ENCODE measurements around the gene PRKAR1A. TPM values are rescaled to one million over a fixed set of nuclear protein-coding genes. Genes with fewer than 3 reads are reported as not detected.

PRKAR1A gene
- total RNA-seq, 1 donor from 2014 or later = 233 TPM

GRCh38 chr17:68567035-68567434 lies 54.8 kb downstream of the PRKAR1A start:
- no peak for TF ChIP-seq CTCF (IDR thresholded peaks at IDR 0.05; ENCODE audit: insufficient read depth, low read length, poor library complexity, severe bottlenecking)

GRCh38 chr17:68567581-68567980 lies 55.4 kb downstream of the PRKAR1A start:
- no peaks in the 10 kb centered on the region for H3K36me3 ChIP-seq (ENCODE audit: control insufficient read depth, insufficient read depth, low read length)
- H3K4me3 ChIP-seq (ENCODE audit: low read depth, low read length) = no peak overlapping the region
- no peak for TF ChIP-seq CTCF (IDR thresholded peaks at IDR 0.05; ENCODE audit: insufficient read depth, low read length, poor library complexity, severe bottlenecking)
- no peak for DNase-seq (ENCODE audit: low read depth)
- peaks cover 2% of the 10 kb centered on the region for H3K27me3 ChIP-seq (ENCODE audit: control insufficient read depth, insufficient read depth, low read length)

More at GRCh38 chr17:68567035-68567434, 54.8 kb downstream of the PRKAR1A start:
- no peak for DNase-seq (ENCODE audit: low read depth)
- H3K4me3 ChIP-seq (ENCODE audit: low read depth, low read length) = no peak overlapping the region
- peaks cover 2% of the 10 kb centered on the region for H3K27me3 ChIP-seq (ENCODE audit: control insufficient read depth, insufficient read depth, low read length)
- no peaks in the 10 kb centered on the region for H3K36me3 ChIP-seq (ENCODE audit: control insufficient read depth, insufficient read depth, low read length)

DNA sequence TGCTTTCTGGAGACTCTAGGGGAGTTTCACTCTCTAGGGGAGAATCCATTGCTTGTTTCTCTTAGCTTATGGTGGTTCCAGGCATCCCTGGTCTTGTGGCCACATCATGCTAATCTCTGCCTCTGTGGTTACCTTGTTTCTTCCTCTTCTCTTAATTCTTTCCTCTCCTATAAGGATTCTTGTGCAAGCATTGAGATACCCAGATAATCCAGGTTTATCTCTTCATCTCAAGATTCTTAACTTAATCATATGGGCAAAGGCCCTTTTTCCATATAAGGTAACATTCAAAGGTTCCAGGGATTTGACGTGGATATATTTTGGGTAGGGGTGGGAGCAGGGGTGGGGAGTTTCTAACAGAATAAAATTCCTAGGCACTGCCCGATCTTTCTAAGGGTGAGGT lies 56.4 kb downstream of the PRKAR1A start:
- Histone ChIP-seq H3K4me3 (ENCODE audit: low read depth, low read length) (no peak overlapping the region), H3K27me3 (ENCODE audit: control insufficient read depth, insufficient read depth, low read length) (peaks cover 2% of the 10 kb centered on the region), H3K36me3 (ENCODE audit: control insufficient read depth, insufficient read depth, low read length) (no peaks in the 10 kb centered on the region)
- no peak for DNase-seq (ENCODE audit: low read depth)
- no peak for TF ChIP-seq CTCF (IDR thresholded peaks at IDR 0.05; ENCODE audit: insufficient read depth, low read length, poor library complexity, severe bottlenecking)

- H3K4me3 ChIP-seq (ENCODE audit: low read depth, low read length) = no peak overlapping the region
- no peak for TF ChIP-seq CTCF (IDR thresholded peaks at IDR 0.05; ENCODE audit: insufficient read depth, low read length, poor library complexity, severe bottlenecking)
- peaks cover 2% of the 10 kb centered on the region for H3K27me3 ChIP-seq (ENCODE audit: control insufficient read depth, insufficient read depth, low read length)
- no peak for DNase-seq (ENCODE audit: low read depth)
- H3K36me3 ChIP-seq (ENCODE audit: control insufficient read depth, insufficient read depth, low read length) = no peaks in the 10 kb centered on the region
These were observed 57.1 kb downstream of the PRKAR1A start for GRCh38 chr17:68569346-68569745.

- DNase-seq (ENCODE audit: low read depth) = no peak
- H3K36me3 ChIP-seq (ENCODE audit: control insufficient read depth, insufficient read depth, low read length) = no peaks in the 10 kb centered on the region
- H3K4me3 ChIP-seq (ENCODE audit: low read depth, low read length) = no peak overlapping the region
- TF ChIP-seq CTCF (IDR thresholded peaks at IDR 0.05; ENCODE audit: insufficient read depth, low read length, poor library complexity, severe bottlenecking) = no peak
- peaks cover 2% of the 10 kb centered on the region for H3K27me3 ChIP-seq (ENCODE audit: control insufficient read depth, insufficient read depth, low read length)
These were observed 58.3 kb downstream of the PRKAR1A start for GRCh38 chr17:68570526-68570925.

DNA sequence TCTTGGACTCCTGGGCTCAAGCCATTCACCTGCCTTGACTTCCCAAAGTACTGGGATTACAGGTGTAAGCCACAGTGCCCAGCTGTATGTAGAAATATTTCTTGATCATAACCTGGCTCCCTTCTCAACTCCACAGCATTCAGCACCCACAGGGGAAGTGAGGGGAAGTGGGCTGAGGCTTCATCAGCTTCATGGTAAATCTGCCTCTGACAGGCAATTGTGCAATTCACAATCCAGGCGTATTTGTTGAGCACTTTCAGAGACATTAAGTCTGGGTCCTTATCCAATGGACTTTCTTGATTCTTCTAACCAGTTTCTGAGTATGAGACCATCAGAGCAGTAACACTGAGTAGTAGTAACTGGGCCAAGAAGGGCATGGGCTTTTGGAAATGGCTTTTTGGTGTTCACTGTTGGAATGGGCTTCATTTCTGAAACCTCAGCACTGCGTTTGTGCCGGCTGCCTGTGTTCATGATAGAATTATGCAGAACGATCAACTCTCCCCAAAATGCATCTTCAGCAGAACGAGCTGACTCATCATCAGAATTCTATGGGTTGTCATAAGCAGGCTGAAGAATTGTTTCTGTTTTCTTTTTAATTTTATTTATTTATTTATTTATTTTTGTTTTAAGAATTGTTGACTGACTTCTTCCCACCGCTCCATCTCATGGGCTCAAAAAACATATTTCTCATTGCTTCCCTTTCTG lies 60.1 kb downstream of the PRKAR1A start:
- Histone ChIP-seq H3K27me3 (ENCODE audit: control insufficient read depth, insufficient read depth, low read length) (peaks cover 2% of the 10 kb centered on the region), H3K4me3 (ENCODE audit: low read depth, low read length) (no peak overlapping the region), H3K36me3 (ENCODE audit: control insufficient read depth, insufficient read depth, low read length) (no peaks in the 10 kb centered on the region)
- no peak for DNase-seq (ENCODE audit: low read depth)
- TF ChIP-seq CTCF (IDR thresholded peaks at IDR 0.05; ENCODE audit: insufficient read depth, low read length, poor library complexity, severe bottlenecking) = no peak

Measured in kidney epithelial cell (primary cell).